HG02885 (cell line): ENCODE data around the gene MORN1.
"Not testable (repeated sequence)": the region's sequence is repeated elsewhere in the genome, so short reads cannot be mapped to it uniquely, and the experiment has no call there.

Source experiments
- ATAC-seq: cut with Tn5 transposase; IDR thresholded peaks from one replicate; pipeline ENCODE4 v1.9.1; 2021; ENCODE audit warnings: mild to moderate bottlenecking; ENCODE audit not compliant: unreplicated experiment, poor library complexity

Gene MORN1

DNA sequence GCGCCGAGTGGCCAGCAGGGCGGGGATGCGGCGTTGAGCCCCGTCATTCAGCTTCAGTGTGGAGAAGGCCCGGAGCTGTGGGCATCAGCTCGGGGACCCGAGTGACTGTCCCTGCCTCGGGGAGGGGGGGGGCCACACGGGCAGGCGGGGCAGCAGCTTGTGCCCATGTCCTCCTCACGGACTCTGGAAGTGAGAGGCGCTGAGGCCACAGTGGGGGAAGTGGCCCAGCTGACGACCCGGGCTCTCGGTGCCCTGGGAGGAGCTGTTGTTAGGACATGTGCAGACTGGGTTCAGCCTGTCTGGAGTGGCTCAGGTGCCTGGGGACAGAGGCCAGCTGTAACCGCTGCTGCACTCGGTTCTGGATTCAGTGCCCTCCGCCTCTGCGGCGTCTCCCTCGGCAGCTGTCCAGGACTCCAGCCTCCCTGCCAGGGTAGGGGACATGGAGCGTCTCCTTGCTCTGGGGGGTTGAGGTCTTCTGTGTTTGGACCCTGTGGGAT lies 92.2 kb downstream of the MORN1 start:
- ATAC-seq, result no peak

DNA sequence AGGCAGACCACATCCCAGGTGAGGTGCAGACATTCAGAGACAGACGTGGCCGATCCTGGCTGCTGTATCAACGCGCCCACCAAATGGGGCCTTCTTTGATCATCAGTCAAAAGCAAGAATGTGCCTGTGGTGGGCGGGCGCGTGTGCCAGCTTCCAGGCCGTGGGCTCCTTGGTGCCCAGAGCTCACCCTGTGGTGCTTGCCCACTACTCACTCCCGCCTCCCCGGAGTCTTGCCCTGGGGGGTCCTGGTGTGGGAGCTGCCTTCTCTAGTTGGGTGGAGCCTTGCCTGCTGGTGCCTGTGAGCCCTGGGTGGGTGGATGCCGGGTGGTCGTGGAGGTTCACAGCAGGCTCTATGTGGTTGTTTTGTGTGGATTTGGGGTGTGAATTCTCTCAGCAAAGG lies 92.7 kb downstream of the MORN1 start:
- no peak for ATAC-seq

DNA sequence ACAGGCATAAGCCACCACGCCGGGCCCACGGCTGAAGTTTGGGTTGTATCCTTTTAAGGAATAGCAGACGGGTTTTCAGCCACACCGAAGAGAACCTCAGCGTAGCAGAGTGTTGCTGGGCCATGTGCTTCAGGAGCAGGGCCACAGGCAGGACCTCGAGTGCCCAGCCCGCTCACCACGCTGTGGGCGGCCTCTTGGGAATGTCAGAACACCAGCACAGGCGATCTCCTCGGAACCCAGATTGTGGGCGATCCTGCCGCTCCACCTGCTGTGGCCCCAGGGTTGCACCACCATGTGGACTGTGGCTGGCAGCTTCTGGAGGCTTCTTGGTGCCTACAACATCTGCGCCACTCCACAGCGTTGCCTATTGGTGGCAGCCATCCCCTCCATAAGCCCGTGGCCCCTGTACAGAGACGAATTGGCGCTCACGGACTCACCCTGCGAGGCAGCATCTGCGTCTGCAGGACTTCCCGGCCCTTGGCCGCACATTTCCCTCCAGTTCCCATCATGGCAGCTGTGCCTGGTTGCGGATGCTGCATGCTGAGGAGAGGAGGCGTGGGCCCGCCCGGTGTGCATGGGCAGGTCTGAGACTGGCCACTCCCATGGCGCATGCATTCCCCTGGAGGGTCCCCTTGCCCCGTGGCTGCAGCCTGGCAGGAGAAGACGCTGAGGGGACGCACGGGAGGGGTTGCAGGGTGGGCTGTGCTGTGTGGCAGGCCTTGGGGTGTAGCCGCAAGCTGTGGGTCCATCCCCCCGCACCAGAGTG lies 93.9 kb downstream of the MORN1 start:
- ATAC-seq, result no peak

DNA sequence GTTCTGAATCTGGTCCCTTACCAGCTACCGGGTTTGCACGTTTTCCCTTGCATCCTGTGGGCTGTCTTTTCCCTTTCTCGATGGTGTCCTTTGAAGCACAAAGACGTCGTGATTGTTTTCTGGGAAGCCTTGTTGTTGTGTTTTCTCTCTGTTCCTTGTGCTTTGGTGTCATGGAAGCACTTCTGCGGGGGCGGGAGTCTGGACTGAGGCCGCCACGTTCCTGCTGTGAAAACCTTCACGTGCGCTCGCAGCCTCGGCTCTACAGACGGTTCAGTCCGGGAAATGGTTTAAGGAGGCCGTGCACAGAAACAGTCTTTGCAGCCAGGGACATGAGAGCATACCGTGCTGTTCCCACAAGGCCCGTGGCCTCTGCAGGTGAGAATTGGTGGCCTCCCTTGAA lies 94.7 kb downstream of the MORN1 start:
- no peak for ATAC-seq

DNA sequence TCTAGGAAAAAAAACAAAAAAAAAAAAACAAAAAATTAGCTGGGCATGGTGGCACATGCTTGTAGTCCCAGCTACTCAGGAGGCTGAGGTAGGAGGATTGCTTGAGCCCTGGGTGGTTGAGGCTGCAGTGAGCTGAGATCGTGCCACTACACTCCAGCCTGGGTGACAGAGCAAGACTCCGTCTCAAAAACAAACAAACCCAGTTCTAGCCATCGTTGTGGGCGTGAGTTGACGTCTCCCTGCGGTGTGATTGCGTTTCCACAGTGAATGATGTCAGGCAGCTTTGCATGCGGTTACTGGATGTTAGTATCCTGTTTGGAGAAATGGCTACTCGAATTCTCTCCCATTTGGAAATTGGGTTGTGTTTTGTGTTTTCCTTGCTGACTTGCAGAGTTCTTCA lies 95.1 kb downstream of the MORN1 start:
- not testable (repeated sequence) for ATAC-seq

DNA sequence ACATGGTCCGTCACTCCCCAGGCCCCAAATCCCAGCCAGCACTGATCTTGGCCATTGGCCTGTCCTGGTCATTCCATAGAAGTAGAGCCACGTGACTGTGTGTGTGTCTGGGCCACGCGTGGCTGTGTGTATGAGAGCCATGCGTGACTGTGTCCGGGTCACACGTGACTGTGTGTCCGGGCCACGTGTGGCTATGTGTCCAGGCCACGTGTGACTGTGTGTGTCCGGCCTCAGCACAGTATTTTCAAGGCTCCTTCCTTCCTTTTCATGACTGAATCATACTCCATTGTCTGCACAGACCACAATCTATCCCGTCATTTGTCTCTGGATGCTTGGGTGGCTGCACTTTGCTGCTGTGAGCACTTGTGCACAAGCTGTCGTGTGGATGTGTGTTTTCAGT lies 95.8 kb downstream of the MORN1 start:
- no peak for ATAC-seq

DNA sequence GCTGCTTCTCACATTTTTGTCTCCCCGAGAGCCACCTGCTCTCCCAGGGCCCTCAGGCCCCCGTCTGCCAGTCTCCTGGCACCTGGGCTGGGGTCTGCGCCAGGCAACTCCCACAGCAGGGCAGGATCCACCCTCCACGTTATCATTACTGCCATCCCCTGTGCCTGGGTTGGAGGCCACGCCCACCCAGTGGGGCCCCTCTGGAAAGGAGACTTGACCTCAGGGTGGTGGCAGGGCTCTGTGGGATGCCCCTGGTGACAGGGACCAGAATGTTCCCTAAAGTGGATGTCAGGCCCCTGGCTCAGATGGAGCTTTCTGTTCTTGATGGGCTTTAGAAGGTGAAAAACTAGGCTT lies 96.7 kb downstream of the MORN1 start:
- ATAC-seq, result no peak

DNA sequence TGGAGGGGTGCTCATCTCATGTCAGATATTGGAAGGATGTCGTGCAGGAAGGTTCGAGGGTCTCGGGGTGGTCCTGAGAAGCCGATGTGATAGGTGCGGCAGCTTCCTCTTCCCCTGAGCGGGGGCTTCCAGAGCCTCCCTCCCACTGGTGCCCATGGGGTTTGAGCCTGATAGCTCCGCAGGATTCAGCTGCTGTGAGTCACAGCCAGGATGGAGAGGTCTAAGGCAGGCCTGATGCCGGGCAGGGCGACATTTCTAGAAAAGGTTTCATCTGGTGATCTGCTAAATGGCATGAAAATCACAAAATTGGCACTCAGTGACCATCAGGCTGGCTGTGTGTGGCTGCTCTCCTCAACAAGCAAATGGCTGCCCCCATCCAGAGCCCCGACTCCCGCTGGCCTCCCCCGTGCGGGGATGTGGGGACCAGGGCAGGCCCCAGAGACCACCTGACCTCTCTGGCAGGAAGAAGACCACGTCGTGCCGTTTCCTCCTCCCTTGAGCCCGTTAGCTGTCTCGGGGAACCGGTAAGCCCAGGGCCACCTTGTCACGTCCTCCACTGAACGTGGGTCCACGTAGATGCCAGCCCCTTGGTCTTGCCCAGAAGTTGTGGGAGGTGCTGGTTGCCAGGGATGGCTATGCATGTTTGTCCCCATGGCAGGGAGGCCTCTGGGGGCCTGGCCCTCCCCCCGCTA lies 97.2 kb downstream of the MORN1 start:
- ATAC-seq, result no peak

DNA sequence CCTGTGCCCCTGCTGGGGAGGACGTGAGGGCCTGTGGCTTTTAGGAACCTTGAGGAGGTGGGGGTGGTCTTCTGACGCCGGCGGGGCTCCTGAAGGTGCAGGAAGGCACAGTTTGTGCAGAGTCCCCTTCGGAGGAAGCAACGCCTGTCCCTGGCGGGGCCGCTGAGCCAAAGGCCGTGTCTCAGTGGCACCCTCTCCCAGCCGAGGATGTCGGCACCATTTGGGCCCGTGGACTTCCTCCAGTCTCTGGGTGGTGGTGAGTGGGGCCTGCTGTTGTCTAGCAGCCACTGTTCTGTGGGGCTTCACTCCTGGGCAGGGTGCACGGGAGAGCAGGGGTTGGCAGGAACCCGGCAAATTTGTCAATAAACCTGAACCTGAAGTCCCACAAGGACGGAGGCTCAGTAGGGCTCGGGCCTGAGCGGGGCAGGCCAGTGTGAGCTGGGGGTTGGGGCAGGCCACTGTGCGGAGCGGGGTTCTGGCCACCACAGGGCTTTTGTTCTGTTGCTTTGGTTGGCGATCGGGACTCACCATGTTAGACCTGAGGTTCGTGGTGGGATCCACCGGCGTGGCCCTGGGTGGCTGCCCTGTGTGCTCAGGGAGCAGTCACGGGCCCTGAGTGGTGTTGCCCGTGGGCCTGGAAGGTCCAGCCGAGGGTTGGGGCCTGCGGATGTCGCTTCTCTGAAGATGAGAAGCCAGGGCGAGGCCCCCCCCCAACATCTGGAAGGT lies 98.5 kb downstream of the MORN1 start:
- no peak for ATAC-seq

DNA sequence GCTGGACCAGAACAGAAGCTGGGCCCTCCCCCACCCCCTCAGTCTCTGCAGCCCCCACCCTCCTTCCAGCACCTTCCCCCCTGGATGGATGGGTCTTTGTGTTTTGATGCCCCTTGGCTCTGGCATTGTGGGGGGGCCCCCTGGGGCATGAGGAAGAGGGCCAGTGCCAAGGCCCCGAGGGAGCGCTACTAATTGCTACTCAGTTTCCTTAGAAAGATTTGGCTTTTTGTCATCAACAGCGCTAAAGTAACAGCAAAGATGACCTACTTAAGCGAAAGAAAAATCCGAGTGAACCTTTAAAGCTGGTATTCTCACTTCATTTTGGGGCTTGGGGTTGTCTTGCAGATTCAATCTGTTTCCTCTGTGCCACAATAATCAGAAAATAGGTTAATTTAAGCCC lies 99.8 kb downstream of the MORN1 start:
- ATAC-seq, result no peak

DNA sequence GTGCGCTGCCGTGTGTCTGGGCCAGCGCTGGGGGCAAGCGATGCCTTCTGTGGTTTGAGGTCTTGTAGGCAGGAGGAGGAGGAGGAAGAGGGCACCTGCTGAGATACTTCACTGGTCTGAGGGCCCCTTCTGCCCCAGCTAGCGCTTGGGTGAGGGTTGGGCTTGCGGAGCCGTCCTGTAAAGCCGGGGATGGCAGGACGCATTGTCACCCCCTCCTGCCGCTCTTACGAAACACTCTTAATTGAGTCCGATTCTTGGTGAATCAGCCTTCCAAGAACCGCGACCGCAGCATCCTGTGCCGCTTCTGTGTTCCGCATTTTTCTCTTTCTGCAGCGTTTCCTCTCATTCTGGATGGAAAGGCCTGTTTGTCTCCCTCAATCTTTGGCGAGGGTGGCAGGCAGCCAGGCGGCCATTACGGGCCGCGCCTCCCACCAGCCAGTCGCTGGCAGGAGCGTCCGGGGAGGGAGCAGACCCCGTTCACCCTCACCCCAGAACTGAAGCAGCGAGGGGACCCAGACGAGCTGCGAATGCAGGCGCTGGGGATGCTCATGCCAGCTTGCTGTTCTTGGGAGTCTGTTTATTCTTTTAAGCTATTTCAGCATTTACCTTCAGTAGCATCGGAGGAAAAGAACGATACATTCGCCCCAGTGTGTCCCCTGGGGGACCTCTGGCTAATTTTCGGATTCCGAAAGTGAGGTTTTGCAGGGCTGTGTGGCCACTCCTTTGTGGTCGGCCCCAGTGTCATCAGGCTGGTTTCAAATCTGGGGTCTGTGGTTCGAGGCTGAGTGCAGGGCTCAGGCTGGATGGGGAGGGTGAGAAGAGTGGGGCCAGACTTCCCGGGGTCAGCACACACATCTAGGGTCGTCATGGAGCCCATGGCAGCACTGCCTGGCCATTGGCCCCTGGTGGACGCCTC lies 100.5 kb downstream of the MORN1 start:
- ATAC-seq, result peak; percentile 47

DNA sequence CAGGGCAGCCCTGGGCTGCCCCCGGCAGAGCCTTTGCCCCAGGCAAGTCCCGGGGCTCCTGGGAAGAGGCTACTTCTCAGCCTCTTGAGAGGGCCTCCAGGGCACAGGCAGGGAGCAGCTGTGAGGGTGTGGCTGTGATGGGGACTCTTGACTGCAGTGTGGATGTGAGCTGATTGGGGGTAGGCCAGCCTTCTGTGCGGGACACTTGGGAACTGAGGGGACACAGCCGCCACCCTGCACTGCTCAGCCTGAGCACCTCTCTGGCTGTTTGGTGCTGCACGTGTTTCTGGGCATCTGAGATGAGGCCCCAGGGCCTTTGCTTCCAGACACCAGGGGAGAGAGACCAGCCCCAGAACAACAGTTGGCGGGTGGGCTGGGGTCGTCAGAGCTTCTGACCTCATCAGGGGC lies 101.2 kb downstream of the MORN1 start:
- ATAC-seq, result peak; percentile 9

DNA sequence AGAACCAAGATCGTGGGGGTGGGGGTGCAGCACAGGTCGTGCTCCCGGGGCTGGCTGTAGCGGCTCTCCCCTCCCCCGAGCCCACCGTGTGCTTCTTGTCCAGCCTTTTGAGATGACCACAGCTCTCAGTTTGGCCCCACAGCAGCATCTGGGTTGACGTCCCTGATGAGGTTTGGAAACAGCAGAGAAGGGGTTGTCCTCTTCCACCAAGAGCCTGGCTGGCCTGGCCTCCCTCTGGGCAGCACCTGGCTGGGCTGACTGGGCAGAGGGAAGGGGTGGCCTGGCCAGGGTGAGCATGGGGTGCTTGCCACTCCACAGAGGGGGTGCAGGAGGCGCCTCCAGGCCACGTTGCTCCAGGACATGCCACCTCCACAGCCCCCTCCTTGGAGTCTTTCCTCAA lies 101.7 kb downstream of the MORN1 start:
- no peak for ATAC-seq

DNA sequence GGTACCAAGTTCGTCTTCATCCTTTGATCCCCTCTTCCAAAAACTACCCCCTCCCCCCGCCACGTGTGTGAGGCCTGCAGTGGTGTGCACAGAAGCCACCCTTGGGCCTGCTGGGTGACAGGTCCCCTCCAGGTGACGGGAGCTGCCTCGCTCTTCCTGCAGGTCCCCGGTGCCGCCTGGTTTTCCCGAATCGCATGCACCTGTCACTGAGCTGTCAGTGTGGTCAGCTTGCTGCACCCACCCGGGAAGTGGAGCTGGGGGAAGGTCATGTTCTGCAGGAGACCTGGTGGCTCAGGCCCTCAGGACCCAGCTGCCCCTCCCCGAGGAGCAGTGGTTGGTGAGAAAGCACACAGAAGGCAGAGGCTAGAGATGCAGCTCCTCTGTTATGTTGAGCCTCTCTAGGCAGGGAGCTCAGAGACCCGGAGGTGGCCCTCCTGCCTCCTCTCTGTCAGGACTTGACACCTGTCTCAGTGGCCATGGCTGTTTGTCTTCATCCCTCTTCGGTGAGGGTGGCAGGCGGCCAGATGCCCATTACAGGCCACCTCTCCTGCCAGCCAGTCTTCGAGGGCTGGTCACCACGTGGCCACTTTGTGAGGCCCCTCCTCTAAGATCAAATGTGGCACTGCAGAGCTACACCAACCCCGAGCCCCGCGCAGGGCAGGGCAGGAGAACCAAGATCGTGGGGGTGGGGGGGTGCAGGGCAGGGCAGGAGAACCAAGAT lies 102.4 kb downstream of the MORN1 start:
- ATAC-seq, result no peak

DNA sequence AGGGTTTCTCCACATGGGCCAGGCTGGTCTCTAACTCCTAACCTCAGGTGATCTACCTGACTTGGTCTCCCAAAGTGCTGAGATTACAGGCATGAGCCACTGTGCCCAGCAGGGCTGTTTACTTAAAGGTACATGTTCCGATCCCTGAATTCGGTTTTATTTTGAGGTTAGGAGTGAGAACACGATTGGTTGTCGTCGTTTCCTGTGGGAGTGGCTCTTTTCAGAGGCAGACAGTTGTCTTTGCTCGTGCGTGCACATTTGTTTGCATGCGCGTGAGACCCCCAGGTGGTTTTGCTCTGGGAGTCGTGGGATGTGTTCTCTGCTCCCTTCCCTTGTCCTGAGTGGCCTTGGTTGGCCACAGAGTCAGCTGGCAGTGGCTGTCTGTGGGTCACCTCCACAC lies 103.0 kb downstream of the MORN1 start:
- no peak for ATAC-seq

DNA sequence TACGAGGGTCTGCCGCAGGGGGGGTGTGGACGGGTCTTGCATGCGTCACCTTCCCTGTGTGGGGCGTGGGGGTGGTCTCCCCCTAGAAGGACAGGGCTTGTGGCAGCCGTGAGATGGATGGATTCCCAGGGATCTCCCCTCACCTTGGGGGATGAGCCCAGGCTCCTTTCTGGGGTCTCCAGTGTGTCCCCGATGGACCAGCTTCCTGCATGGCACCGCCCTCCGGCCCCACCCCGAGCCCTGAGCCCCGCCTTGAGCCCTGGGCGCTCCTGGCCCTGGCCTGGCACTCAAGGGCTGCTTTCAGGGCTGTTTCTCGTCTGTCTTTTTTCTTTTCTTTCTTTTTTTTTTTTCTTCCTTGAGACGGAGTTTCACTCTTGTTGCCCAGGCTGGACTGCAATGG lies 103.7 kb downstream of the MORN1 start:
- no peak for ATAC-seq

DNA sequence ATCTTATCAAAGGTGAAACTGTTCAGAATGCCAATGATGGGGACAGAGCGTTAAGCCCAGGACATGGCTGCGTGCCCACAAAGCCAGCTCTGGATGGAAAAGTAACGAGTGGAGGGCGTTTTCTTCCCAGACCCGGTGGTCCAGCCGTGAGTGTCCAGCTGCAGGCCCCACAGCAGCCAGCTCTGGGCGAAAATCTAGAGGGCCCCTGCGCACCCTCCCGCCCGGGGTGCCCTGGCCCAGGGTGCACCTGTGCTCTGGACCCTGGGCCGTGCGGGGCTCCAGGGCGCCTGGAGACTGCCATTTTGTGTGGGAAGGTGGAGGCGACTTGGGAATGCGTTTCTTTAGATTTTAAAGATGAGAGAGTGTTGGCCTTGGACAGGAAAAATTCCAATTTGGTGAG lies 104.4 kb downstream of the MORN1 start:
- ATAC-seq, result no peak

DNA sequence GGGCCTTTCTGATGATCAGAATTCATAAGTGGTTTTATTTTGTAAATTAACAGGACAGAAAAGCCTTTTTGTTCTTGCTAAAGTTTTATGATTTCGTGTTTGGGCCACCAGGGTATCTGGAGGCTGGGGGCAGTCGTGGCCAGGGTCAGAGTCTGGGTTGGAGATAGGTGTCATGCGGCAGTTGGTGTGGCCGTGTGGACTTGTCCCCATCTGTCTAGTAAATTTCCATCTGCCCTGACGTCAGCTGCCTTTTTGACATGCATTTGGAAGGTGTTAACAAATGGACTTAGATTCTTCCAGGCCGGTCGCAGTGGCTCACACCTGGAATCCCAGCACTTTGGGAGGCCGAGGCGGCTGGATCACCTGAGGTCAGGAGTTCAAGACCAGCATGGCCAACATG lies 106.4 kb downstream of the MORN1 start:
- no peak for ATAC-seq

DNA sequence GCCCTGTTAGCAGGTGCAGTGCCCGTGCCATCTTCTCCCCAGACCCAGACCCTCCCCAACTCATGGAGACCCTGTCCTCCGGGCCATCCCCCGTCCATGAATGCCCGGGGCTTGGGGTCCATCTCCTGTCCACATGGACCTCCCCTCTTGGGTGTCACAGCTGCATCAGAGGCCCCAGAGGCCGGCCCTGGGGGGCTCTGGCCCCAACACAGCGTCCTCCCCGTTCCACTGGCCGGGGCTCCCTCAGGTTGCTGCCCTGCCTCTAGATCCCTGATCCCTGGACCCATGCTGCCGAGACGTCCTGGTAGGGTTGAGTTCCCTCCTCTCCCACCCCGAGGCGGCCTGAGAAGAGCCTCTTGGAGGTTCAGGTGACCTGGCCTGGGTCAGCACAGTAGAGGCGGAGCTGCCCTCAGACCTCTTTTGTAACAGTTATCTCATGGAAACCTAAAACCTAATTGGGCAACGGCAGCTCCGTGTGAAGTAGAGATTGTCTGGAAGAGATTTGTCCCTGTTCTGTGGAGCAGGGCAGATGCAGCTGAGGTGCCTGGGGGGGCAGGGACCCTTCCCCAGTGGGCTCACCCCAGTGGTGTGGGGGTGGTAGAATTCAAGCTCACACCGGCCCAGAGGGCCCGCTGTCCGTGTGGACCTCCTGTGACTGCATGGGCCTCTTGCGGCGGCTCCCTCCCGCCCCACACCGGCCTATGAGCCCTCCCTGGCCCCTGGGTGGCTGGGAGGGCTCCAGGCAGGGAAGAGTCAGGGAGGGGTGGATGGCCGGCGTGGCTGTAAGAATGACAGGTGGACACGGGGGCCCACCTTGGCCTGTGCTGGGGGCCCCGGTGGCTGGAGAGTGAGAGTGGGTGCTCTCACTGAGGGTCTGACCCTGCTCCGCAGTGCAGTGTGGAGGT lies 107.1 kb downstream of the MORN1 start:
- no peak for ATAC-seq
